ENCODE results near the gene FADS3. TPM values are rescaled to one million over a fixed set of nuclear protein-coding genes. Genes with fewer than 3 reads are reported as not detected.
A peak's percentile ranks its signal among the peaks of the same experiment; 100 is the strongest.

The FADS3 gene
- total RNA-seq, 1 donor from 2014 or later = 255 TPM

DNA sequence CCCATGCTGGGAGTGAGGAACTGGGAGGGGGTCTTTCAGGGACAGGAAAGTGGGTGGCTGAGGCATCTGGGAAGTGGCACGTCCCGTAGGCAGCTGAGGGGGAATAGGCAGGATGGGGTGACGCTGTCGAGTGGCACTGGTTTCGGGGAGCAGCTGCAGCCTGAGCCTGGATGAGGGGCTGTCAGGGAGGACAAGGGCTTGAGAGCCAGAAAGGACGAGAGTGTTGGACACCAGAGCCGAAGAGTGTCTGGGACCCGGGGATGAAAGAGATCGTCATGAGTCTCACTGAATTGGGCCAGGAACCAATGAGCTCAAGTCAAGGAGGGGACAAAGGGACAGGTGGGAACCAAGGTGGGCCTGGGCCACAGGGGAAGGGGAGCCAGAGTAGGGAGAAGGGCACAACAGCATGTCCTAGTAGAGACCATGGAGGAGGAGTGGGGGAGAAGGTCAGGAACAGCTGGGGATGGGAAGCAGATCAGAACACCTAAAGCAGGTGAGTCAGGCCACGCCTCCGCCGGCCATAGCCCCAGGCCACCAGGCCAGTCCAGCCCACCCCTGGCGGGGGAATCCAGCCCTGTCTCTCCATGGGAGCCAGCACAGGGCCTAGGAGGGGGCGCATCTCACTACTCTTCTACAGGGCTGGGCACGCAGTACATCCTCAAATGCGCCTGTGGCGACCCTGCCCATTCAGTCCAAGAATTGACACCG, 21.8 kb upstream of the FADS3 start:
- Mint-ChIP-seq H3K9me3 (ENCODE audit: low read depth) (no peaks in the 10 kb centered on the region), H3K36me3 (ENCODE audit: low read depth) (no peaks in the 10 kb centered on the region)
- TF ChIP-seq, protein P1, sequence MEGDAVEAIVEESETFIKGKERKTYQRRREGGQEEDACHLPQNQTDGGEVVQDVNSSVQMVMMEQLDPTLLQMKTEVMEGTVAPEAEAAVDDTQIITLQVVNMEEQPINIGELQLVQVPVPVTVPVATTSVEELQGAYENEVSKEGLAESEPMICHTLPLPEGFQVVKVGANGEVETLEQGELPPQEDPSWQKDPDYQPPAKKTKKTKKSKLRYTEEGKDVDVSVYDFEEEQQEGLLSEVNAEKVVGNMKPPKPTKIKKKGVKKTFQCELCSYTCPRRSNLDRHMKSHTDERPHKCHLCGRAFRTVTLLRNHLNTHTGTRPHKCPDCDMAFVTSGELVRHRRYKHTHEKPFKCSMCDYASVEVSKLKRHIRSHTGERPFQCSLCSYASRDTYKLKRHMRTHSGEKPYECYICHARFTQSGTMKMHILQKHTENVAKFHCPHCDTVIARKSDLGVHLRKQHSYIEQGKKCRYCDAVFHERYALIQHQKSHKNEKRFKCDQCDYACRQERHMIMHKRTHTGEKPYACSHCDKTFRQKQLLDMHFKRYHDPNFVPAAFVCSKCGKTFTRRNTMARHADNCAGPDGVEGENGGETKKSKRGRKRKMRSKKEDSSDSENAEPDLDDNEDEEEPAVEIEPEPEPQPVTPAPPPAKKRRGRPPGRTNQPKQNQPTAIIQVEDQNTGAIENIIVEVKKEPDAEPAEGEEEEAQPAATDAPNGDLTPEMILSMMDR (IDR thresholded peaks at IDR 0.05) = no peak

DNA sequence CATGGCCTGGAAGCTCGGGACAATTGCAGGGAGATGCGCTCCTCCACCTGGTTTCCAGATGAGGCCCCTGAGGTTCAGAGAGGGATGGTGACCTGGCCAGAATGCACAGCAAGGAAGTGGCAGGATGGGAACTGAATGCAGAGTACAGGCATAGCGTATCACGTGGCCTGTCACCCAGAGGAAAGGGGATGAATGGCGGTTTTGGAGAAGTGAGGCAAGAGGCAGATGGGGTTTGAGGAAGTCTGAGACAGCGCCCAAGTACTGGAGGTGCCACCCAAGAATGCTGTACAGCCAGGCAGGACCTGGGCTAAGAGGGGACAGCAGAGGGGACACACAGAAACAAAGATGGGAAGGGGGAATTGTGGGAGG, 21.2 kb upstream of the FADS3 start:
- DNase-seq (ENCODE audit: low spot score) = no peak
- Mint-ChIP-seq H3K36me3 (ENCODE audit: low read depth) (peaks cover 2% of the 10 kb centered on the region), H3K27me3 (ENCODE audit: low read depth) (no peaks in the 10 kb centered on the region), H3K4me1 (ENCODE audit: low read depth) (peaks cover 18% of the 10 kb centered on the region), H3K27ac (ENCODE audit: unreplicated experiment) (no peak overlapping the region), H3K4me3 (ENCODE audit: unreplicated experiment) (no peak overlapping the region), H3K9me3 (ENCODE audit: low read depth) (no peaks in the 10 kb centered on the region)
- TF ChIP-seq, protein P1 (IDR thresholded peaks at IDR 0.05) = no peak

More for the DNA sequence above, 21.8 kb upstream of the FADS3 start:
- peak overlapping the region; percentile 4 for H3K27ac Mint-ChIP-seq (ENCODE audit: unreplicated experiment)
- no peak overlapping the region for H3K4me3 Mint-ChIP-seq (ENCODE audit: unreplicated experiment)
- peaks cover 24% of the 10 kb centered on the region for H3K4me1 Mint-ChIP-seq (ENCODE audit: low read depth)
- H3K27me3 Mint-ChIP-seq (ENCODE audit: low read depth) = no peaks in the 10 kb centered on the region
- peak; percentile 73 for DNase-seq (ENCODE audit: low spot score)

DNA sequence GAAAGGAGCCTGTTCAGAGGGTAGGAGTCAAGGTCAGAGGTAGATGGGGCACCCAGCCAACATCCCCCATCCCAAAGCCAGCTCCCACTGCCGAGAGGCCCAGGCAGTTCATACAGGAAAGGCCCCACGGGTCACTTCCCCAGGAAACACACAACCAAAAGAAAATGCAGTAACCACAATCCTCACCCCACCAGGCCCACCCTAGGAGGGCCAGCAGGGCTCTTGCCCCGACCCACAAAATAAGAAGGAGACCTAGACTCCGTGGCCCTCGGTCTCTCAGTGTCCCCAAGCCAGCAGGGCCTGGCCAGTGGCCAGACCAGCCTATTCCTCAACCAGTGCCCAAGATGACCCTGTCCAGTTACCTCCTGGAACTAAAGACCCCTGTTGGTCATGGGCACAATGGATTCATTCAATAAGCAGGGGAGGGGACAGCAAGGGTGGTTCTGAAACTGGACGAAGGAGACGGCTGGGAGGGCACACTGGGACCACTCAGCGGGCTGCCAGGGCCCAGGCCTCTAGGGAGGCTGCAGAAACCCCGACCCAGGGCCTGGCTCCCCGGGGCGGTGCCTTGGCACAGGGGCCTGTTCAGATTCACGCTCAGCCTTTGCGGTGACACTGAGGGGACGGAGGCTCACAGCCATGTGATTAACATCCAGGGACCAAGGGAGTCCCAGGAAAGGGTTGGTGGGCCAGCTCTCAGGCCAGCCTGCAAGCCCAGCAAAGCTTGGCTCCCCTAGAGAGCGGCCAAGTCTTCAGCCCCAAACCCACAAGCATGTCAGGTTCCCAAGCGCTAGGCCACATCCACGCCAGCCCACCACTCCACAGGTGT, 20.6 kb upstream of the FADS3 start:
- Mint-ChIP-seq H3K4me1 (ENCODE audit: low read depth) (peaks cover 18% of the 10 kb centered on the region), H3K4me3 (ENCODE audit: unreplicated experiment) (no peak overlapping the region), H3K27me3 (ENCODE audit: low read depth) (no peaks in the 10 kb centered on the region), H3K27ac (ENCODE audit: unreplicated experiment) (no peak overlapping the region), H3K9me3 (ENCODE audit: low read depth) (no peaks in the 10 kb centered on the region), H3K36me3 (ENCODE audit: low read depth) (peaks cover 4% of the 10 kb centered on the region)
- TF ChIP-seq, protein P1 (IDR thresholded peaks at IDR 0.05) = no peak
- peak; percentile 66 for DNase-seq (ENCODE audit: low spot score)

DNA sequence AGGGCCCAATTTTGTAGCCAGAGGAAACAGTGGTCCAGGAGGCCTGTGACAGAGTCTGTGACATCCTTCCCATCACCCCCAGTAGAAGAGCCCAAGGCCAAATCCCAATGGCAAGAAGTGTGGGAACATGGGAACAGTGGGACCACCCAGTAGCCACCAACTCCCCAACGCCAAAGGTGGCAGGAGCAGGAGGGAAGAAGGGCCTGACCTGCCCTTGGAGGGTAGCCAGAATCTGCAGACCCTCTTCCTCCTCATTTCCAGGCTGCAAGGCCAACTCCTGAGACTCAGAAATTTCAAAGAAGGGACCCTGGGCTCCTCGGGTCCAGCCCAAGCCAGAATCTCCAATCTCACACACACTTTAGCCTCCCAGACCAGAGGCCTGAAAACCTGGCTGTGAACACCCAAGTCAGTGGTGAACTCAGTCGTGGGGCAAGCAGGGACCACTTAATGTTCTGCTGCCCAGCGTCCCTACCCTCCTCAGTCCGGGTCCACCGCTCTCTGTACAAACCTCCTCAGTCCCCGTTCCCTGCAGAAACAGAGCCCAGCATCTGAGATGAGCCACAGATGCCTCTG, 19.9 kb upstream of the FADS3 start:
- no peak overlapping the region for H3K4me3 Mint-ChIP-seq (ENCODE audit: unreplicated experiment)

More for the DNA sequence above, 19.9 kb upstream of the FADS3 start:
- TF ChIP-seq, protein P1 (IDR thresholded peaks at IDR 0.05) = no peak
- Mint-ChIP-seq H3K4me1 (ENCODE audit: low read depth) (peaks cover 13% of the 10 kb centered on the region), H3K27me3 (ENCODE audit: low read depth) (no peaks in the 10 kb centered on the region), H3K27ac (ENCODE audit: unreplicated experiment) (no peak overlapping the region), H3K9me3 (ENCODE audit: low read depth) (no peaks in the 10 kb centered on the region), H3K36me3 (ENCODE audit: low read depth) (peaks cover 6% of the 10 kb centered on the region)
- peak; percentile 58 for DNase-seq (ENCODE audit: low spot score)

Measured in chondrocyte (in vitro differentiated cells).